ENCODE data around the gene PKDREJ.

DNA sequence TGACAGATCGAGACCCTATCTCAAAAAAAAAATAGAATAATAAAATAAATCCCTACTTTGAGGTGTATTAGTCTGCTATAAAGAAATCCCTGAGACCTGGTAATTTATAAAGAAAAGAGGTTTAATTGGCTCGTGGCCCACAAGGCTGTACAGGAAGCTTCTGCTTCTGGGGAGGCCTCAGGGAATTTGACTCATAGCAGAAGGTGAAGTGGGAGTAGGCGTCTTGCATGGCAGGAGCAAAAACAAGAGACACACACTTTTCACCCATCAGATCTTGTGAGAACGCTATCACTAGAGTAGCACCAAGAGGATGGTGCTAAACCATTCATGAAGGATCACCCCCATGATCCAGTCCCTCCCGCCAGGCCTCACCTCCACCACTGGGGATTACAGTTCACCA is 42.2 kb downstream of the PKDREJ start:
- TF ChIP-seq POLR2AphosphoS5 (IDR thresholded peaks at IDR 0.05; ENCODE audit: low read depth) (no peak), CTCF (conservative IDR thresholded peaks at IDR 0.05; ENCODE audit: low read depth in 2 of 2) (no peak)

Data from GM23338 (cell line).